B cell (primary cell): ENCODE data around the gene IWS1. TPM values are rescaled to one million over a fixed set of nuclear protein-coding genes. Genes with fewer than 3 reads are reported as not detected.

Experiments used
- ATAC-seq: fragments of 200-7000 bp; cut with Tn5 transposase; one replicate; pipeline ENCODE4 v1.10.0; 2021; ENCODE audit warnings: low read depth, mild to moderate bottlenecking, moderate number of reproducible peaks, moderate library complexity
- CTCF ChIA-PET: fragments of 350-600 bp; sonication (Branson Sonifier 250); formaldehyde crosslinking; loops from one replicate; lab custom pipeline; 2021; ENCODE audit warnings: antibody characterized with exemption, inconsistent platforms; lab: Charles Lee
- POLR2A ChIA-PET: fragments of 350-600 bp; sonication (Branson Sonifier 250); formaldehyde crosslinking; loops from one replicate; lab custom pipeline; 2021; ENCODE audit warnings: antibody characterized with exemption; lab: Charles Lee
- DNase-seq: peaks from one replicate; pipeline ENCODE4 v3.0.0; 2013
- H2AFZ ChIP-seq: 2 replicates; pipeline ENCODE4 v1.6.1; 2012; ENCODE audit warnings: mild to moderate bottlenecking, low read depth, low read length; ENCODE audit not compliant: insufficient read depth, poor library complexity, severe bottlenecking
- H3K27ac ChIP-seq, 2 donors: 1 replicate in 1 of 2; 2 replicates in 1 of 2; pipeline ENCODE4 v1.5.1; 2012 to 2013; ENCODE audit warnings: low read length in 2 of 2, mild to moderate bottlenecking in 2 of 2, moderate library complexity in 1 of 2
- H3K27me3 ChIP-seq, 4 experiments: fragments of 200-600 bp in 1 of 4; sonication (generic) in 1 of 4; replicated peaks in 1 of 4; 1 replicate in 2 of 4; 2 replicates in 2 of 4; pipeline versions ENCODE4 v1.6.1 to v1.7.0; 2013 to 2016; ENCODE audit warnings: low read length in 3 of 4, mild to moderate bottlenecking in 2 of 4, mixed read lengths in 1 of 4, moderate library complexity in 1 of 4; ENCODE audit not compliant: insufficient read depth in 4 of 4, control insufficient read depth in 3 of 4; ENCODE audit errors: control extremely low read depth in 1 of 4
- H3K36me3 ChIP-seq, 2 experiments: replicated peaks in 1 of 2; 1 replicate in 1 of 2; 2 replicates in 1 of 2; pipeline versions ENCODE4 v1.6.1 to v1.7.1; 2013; ENCODE audit warnings: low read length in 1 of 2; ENCODE audit not compliant: insufficient read depth in 2 of 2, control insufficient read depth in 1 of 2; ENCODE audit errors: control extremely low read depth in 1 of 2, extremely low read depth in 1 of 2
- H3K4me1 ChIP-seq, 2 donors: fragments of 200-600 bp in 1 of 2; sonication (generic) in 1 of 2; 1 replicate in 1 of 2; 2 replicates in 1 of 2; pipeline versions ENCODE4 v1.5.1 to v1.6.1; 2013 to 2017; ENCODE audit warnings: low read length in 2 of 2; ENCODE audit not compliant: control insufficient read depth in 2 of 2, insufficient read depth in 2 of 2
- H3K4me2 ChIP-seq: replicated peaks from 2 replicates; pipeline ENCODE3; 2012; ENCODE audit warnings: mild to moderate bottlenecking, low read depth, low read length; ENCODE audit not compliant: poor library complexity, severe bottlenecking
- H3K4me3 ChIP-seq, 5 experiments: fragments of 200-600 bp in 1 of 5; sonication (generic) in 1 of 5; 1 replicate in 3 of 5; 2 replicates in 2 of 5; pipeline versions ENCODE4 v1.5.1 to v1.7.0; 2011 to 2016; ENCODE audit warnings: low read length in 4 of 5, mild to moderate bottlenecking in 4 of 5, low read depth in 2 of 5, control low read depth in 1 of 5, moderate library complexity in 1 of 5; ENCODE audit not compliant: insufficient read depth in 1 of 5; ENCODE audit errors: control extremely low read depth in 1 of 5, extremely low read depth in 1 of 5
- H3K79me2 ChIP-seq: fragments of 200-600 bp; sonication (generic); one replicate; pipeline ENCODE4 v1.6.0; 2016; ENCODE audit warnings: low read length; ENCODE audit not compliant: control insufficient read depth, insufficient read depth
- H3K9ac ChIP-seq: fragments of 200-600 bp; sonication (generic); 2 replicates; pipeline ENCODE4 v1.6.1; 2017; ENCODE audit warnings: mild to moderate bottlenecking, low read length, moderate library complexity
- H3K9me3 ChIP-seq, 3 donors: one replicate each; pipeline versions ENCODE4 v1.6.1 to v1.7.1; 2013; ENCODE audit warnings: low read length in 2 of 3; ENCODE audit not compliant: control insufficient read depth in 2 of 3, insufficient read depth in 1 of 3; ENCODE audit errors: control extremely low read depth in 1 of 3
- H4K20me1 ChIP-seq: 2 replicates; pipeline ENCODE4 v1.6.0; 2012; ENCODE audit warnings: mild to moderate bottlenecking, low read length; ENCODE audit not compliant: insufficient read depth, control insufficient read depth, poor library complexity, severe bottlenecking
- H3K27ac Mint-ChIP-seq: one replicate; pipeline ENCODE4 v1.8.0; 2021; ENCODE audit warnings: mixed read lengths
- H3K27me3 Mint-ChIP-seq: one replicate; pipeline ENCODE4 v1.8.0; 2021; ENCODE audit warnings: mixed read lengths
- H3K4me1 Mint-ChIP-seq: one replicate; pipeline ENCODE4 v1.8.0; 2021; ENCODE audit warnings: mixed read lengths
- H3K4me3 Mint-ChIP-seq: one replicate; pipeline ENCODE4 v1.8.0; 2021; ENCODE audit warnings: mixed read lengths
- H3K9me3 Mint-ChIP-seq: one replicate; pipeline ENCODE4 v1.8.0; 2022; ENCODE audit warnings: mixed read lengths; ENCODE audit not compliant: insufficient read depth
- EZH2 ChIP-seq: IDR thresholded peaks from 2 replicates; pipeline ENCODE4 v1.6.1; 2012; ENCODE audit warnings: borderline replicate concordance, low read depth, mild to moderate bottlenecking, moderate library complexity, low read length; ENCODE audit not compliant: insufficient read depth, poor library complexity, severe bottlenecking
- WGBS: methylation state at CpG from one replicate; pipeline ENCODE4 v1.1.5; 2013; ENCODE audit warnings: missing lambda C conversion rate; ENCODE audit not compliant: insufficient coverage; 5-methylcytosine and 5-hydroxymethylcytosine counted together
- intact Hi-C: fragments of 100-400 bp; cut with micrococcal nuclease; formaldehyde crosslinking; loops from one replicate; pipeline ENCODE4 v1.10.0; 2022
- polyA plus RNA-seq: library from polyadenylated mRNA; depleted of rRNA; stranded (reverse); fragments of >200 nt; gene quantifications from 2 replicates; pipeline ENCODE4 v1.2.3, GENCODE V29; 2012
- total RNA-seq, 2 donors: library from RNA; stranded (reverse); fragments of 120-200 nt in 1 of 2; gene quantifications; 1 replicate in 1 of 2; 2 replicates in 1 of 2; pipeline versions ENCODE4 v1.2.3 to v1.2.4, GENCODE V29; 2013 to 2022
- TF ChIP-seq, protein P1 (sequence below): fragments of 200-600 bp; IDR thresholded peaks from one replicate; pipeline ENCODE4 v1.8.0; 2022; ENCODE audit warnings: antibody characterized with exemption, mild to moderate bottlenecking

IWS1 gene
- total and polyA plus RNA-seq, 2 donors (not counting 1 experiment from before 2014, with no cell fraction given), result 22.5 to 45.9 TPM

DNA sequence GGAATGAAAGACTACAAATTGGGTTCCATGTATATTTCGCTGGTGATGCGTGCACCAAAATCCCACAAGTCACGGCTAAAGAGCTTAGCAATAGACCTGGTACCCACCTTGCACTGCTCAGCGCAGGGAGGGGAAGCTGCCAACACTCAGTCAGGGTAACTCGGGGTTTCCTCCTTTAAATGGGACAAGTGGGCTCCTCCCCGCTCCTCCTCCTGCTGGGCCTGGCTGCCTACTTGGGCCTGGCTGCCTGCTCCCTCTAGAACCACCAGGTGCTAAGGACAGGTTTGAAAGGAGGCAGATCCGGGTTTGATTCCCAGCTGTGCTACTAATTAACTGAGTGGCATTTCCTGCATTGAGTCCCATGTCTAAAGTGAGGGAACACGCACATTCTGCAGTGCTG, 32.6 kb upstream of the IWS1 start:
- Histone ChIP-seq H4K20me1 (no peaks in the 10 kb centered on the region), H3K4me3 (no peak overlapping the region), H3K4me1 (peaks cover 6 to 11% of the 10 kb centered on the region in 2 donors), H3K9ac (no peak overlapping the region), H3K9me3 (peaks cover 0 to 4% (median 0%) of the 10 kb centered on the region in 3 donors), H3K4me2 (no peak overlapping the region), H2AFZ (no peak overlapping the region), H3K79me2 (no peaks in the 10 kb centered on the region), H3K36me3 (no peaks in the 10 kb centered on the region), H3K27ac (no peak overlapping the region), H3K27me3 (peaks cover 0 to 4% (median 0%) of the 10 kb centered on the region in 4 experiments)
- H3K27me3 Mint-ChIP-seq, result peaks cover 36% of the 10 kb centered on the region
- intact Hi-C loops, result no loop called here
- ATAC-seq, result no peak
- CTCF ChIA-PET, result interaction anchor here (1.2 kb wide), 1 partner anchor 33 kb away, joined by 4 read pairs; no protein-coding TSS in a partner anchor
- H3K9me3 Mint-ChIP-seq, result peaks cover 6% of the 10 kb centered on the region
- no peak overlapping the region for H3K4me3 Mint-ChIP-seq
- POLR2A ChIA-PET, result no interaction called here
- DNase-seq, result peak; percentile 4
- H3K27ac Mint-ChIP-seq, result no peak overlapping the region
- peaks cover 11% of the 10 kb centered on the region for H3K4me1 Mint-ChIP-seq
- TF ChIP-seq, protein P1, sequence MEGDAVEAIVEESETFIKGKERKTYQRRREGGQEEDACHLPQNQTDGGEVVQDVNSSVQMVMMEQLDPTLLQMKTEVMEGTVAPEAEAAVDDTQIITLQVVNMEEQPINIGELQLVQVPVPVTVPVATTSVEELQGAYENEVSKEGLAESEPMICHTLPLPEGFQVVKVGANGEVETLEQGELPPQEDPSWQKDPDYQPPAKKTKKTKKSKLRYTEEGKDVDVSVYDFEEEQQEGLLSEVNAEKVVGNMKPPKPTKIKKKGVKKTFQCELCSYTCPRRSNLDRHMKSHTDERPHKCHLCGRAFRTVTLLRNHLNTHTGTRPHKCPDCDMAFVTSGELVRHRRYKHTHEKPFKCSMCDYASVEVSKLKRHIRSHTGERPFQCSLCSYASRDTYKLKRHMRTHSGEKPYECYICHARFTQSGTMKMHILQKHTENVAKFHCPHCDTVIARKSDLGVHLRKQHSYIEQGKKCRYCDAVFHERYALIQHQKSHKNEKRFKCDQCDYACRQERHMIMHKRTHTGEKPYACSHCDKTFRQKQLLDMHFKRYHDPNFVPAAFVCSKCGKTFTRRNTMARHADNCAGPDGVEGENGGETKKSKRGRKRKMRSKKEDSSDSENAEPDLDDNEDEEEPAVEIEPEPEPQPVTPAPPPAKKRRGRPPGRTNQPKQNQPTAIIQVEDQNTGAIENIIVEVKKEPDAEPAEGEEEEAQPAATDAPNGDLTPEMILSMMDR, result no peak
- TF ChIP-seq EZH2, result no peak
- WGBS, result 88% methylated on average over 8 of the region's 8 CpGs

DNA sequence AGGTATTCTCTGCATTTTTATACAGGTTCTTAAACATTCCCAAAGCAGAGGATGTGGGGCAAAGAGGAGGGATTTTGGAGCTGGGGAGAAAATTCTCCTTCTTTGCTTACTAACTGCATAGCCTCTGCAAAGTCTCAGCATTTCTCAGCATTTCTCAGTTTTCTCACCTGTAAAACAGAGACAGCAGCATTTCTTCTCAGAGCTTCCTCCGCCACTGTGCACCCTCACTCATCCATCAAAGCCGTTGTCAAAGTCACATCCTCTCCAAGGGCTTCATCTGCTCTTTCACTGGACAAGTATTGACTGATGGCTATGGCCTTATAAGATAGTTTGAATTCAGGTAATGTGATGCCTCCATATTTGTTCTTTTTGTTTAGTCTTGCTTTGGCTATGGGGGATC, 26.6 kb upstream of the IWS1 start:
- ChIA-PET POLR2A (no interaction called here), CTCF (no interaction called here)
- peaks cover 2% of the 10 kb centered on the region for H3K4me1 Mint-ChIP-seq
- no peak for DNase-seq
- no peak overlapping the region for H3K4me3 Mint-ChIP-seq
- no peak overlapping the region for H3K27ac Mint-ChIP-seq
- intact Hi-C loops, result no loop called here
- H3K27me3 ChIP-seq, result peaks cover 0 to 11% (median 2%) of the 10 kb centered on the region in 4 experiments
- H3K9me3 Mint-ChIP-seq, result peaks cover 5% of the 10 kb centered on the region
- H3K4me2 ChIP-seq, result no peak overlapping the region
- no peaks in the 10 kb centered on the region for H3K79me2 ChIP-seq
- no peak overlapping the region for H3K4me3 ChIP-seq
- H3K9me3 ChIP-seq, result peaks cover 0 to 4% (median 0%) of the 10 kb centered on the region in 3 donors
- peaks cover 43% of the 10 kb centered on the region for H3K27me3 Mint-ChIP-seq
- no peaks in the 10 kb centered on the region for H4K20me1 ChIP-seq
- TF ChIP-seq EZH2, result no peak
- TF ChIP-seq, protein P1, result no peak
- no peak overlapping the region for H3K27ac ChIP-seq
- no peaks in the 10 kb centered on the region for H3K4me1 ChIP-seq
- no peak overlapping the region for H2AFZ ChIP-seq
- no peak overlapping the region for H3K9ac ChIP-seq
- ATAC-seq, result no peak
- WGBS, result no CpG with 5 or more reads among the region's 2 CpGs
- H3K36me3 ChIP-seq, result no peaks in the 10 kb centered on the region
